Measurements from ENCODE around the gene CNOT6L. TPM values are rescaled to one million over a fixed set of nuclear protein-coding genes. Genes with fewer than 3 reads are reported as not detected.

The CNOT6L gene
- total RNA-seq, 2 experiments from 2014 or later, result 88.4 to 90.6 TPM

GRCh38 chr4:77833126-77833724 lies 14.1 kb upstream of the CNOT6L start:
- ChIA-PET POLR2A (no interaction called here), CTCF (interaction anchor here (0.7 kb wide), 1 partner anchor 16 kb away, joined by 3 read pairs; no protein-coding TSS in a partner anchor)

DNA sequence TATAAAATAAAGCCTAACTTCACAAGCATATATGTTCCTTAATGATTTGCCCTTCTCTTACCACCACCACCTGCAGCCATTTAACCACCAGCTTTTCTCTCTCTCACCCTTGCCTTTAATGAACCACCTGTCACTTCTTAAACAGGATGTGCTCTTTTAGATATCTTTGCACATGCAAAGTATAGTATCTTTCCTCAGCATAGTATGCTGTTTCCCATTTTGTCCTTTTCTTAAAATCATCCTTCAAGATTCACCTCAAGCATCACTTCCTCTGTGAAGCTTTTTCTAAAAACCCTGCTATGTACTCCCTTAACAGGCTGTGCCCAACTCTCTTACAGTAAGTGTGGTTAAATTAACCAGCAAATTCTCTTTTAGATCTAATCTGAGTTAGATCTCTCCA lies 8.2 kb upstream of the CNOT6L start:
- ChIA-PET POLR2A (no interaction called here), CTCF (interaction anchor here (1.1 to 1.8 kb wide), 3 partner anchors 17 to 209 kb away, joined by 4 to 5 read pairs (median 4); no protein-coding TSS in a partner anchor)

GRCh38 chr4:77826275-77826674 lies 7.1 kb upstream of the CNOT6L start:
- CTCF ChIA-PET, result interaction anchor here (1.1 to 1.8 kb wide), 3 partner anchors 18 to 208 kb away, joined by 4 to 5 read pairs (median 4); no protein-coding TSS in a partner anchor
- POLR2A ChIA-PET, result no interaction called here

- POLR2A ChIA-PET, result interaction anchor here (2.4 to 3.0 kb wide), 2 partner anchors 31 to 40 kb away, joined by 19 to 87 read pairs; partner anchors contain the start of gene MRPL1
Measured at GRCh38 chr4:77821775-77822174, 2.6 kb upstream of the CNOT6L start.

DNA sequence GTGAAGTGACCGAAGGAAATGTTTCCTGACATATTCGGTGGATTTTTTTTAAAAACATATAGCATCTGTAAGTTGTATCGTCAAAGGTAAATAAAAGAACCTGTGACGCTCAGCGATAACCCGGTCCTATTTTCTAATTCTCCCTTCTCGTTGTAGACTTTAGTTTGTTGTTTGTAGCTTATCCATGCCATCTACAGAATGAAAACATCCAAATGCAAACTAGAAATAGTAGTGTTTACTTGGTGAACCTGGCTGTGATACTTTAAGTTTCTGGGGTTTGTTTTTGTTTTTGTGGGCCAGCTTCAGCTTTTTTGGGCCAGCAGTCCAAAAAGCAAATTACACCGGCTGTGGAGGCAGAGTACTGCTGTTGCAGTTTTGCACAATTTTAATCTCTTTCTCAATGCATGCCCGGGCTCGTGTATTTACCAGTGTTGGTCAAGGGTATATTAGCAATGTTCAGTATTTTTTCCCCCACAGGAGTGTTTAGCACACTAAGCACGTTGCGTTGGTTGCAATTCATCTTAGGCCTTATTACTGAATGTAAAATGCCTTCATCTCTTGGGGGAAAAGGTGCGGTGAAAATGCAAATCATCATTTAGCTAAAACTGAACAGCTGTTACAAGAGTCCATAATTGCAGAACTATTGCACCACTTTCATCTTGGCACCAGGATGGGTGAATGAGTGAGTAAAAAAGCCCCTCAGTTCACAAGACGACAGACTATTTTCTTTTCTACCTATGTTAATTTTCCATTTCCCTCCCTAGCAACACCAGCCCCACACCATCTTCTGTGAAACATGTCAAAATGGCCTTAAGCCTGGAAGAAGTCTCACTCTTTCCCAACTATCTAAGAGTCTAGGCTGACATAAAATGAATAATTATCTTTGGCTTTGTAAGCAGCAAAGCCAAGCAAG lies 1.7 kb upstream of the CNOT6L start:
- CTCF ChIA-PET, result interaction anchor here (0.6 to 2.1 kb wide), 3 partner anchors 37 to 71 kb away, joined by 3 to 26 read pairs (median 3); partner anchors contain the start of gene MRPL1
- POLR2A ChIA-PET, result interaction anchor here (0.6 to 3.0 kb wide), 7 partner anchors 20 to 43 kb away, joined by 3 to 87 read pairs (median 8); partner anchors contain the start of gene MRPL1

More at GRCh38 chr4:77821775-77822174, 2.6 kb upstream of the CNOT6L start:
- CTCF ChIA-PET, result interaction anchor here (0.6 kb wide), 1 partner anchor 70 kb away, joined by 3 read pairs; no protein-coding TSS in a partner anchor

DNA sequence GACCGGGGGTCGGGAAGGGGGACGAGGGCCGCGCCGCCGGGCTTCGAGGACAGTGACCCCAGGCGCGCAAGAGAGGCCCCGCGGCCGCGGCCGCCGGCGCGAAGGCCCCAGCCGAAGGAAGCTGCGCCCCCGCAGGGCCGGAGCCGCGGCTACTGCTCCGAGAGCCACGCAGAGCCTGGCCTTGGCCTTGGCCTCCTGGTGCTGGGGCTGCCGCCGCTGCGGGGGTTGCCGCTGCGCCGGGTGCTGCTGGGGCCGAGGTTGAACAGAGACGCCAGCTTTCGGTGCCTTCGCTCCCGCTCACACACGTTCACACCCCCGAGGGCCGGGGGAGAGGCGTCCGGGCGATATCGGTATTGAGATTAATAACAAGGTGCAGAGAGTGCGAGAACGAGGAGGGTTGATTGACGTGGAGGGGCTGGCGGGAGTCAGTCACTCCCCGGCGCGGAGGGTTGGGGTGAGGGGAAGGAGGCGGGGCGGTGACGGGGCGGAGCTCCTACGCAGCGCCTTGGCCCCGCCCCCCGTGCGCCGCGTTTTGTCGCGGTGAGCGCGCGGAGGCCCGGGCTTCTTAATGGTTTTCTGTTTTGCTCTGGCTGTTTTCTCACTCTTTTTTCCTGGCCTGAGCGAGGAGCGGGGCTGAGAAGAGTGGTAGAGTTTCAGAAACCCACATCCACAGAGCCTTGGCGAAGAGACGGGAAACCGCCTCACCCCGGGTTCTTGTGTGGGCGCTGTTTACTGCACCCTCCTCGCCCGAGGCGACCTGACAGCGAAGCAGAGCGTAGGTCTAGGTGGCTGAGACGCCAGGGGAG lies 878 bp upstream of the CNOT6L start:
- CTCF ChIA-PET, result interaction anchor here (0.9 to 2.1 kb wide), 3 partner anchors 33 to 42 kb away, joined by 3 to 26 read pairs (median 4); partner anchors contain the start of gene MRPL1
- POLR2A ChIA-PET, result interaction anchor here (0.6 to 3.0 kb wide), 7 partner anchors 19 to 42 kb away, joined by 3 to 87 read pairs (median 8); partner anchors contain the start of gene MRPL1

DNA sequence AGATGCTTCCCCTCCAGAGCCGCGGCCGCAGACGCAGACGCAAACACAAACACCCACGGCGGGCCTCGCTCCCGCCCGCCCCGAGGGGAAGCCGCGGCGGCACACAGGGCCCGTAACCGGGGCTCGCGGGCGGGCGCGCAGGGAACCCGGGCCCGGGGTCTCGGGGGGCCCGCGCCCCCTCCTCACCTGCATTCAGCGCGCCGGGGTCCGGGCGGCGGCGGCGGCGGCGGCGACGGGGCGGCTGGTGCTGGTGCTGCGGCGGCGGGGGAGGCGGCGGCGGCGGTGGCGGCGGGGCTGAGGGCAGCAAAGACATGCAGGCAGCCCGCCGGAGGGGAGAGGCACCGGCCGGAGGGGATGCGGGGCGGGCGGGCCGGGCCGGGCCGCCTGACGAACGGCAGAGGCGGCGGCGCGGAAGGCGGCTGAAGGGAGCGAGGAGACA lies 255 bp upstream of the CNOT6L start:
- POLR2A ChIA-PET, result interaction anchor here (0.6 to 3.0 kb wide), 7 partner anchors 19 to 42 kb away, joined by 3 to 87 read pairs (median 8); partner anchors contain the start of gene MRPL1

GRCh38 chr4:77818073-77818601 lies 1.0 kb downstream of the CNOT6L start:
- ChIA-PET POLR2A (interaction anchor here (0.6 to 1.9 kb wide), 8 partner anchors 17 to 1878 kb away, joined by 3 to 25 read pairs (median 4); partner anchors contain the start of gene MRPL1), CTCF (interaction anchor here (0.6 to 1.9 kb wide), 8 partner anchors 17 to 757 kb away, joined by 3 to 8 read pairs (median 4); partner anchors contain the start of gene MRPL1)

More for the DNA sequence above, 255 bp upstream of the CNOT6L start:
- CTCF ChIA-PET, result interaction anchor here (0.6 to 2.1 kb wide), 4 partner anchors 23 to 42 kb away, joined by 3 to 26 read pairs (median 4); partner anchors contain the start of gene MRPL1

GRCh38 chr4:77817304-77818072 lies 1.7 kb downstream of the CNOT6L start:
- CTCF ChIA-PET, result interaction anchor here (0.7 to 1.9 kb wide), 7 partner anchors 16 to 52 kb away, joined by 3 to 8 read pairs (median 3); partner anchors contain the start of gene MRPL1
- POLR2A ChIA-PET, result interaction anchor here (0.9 to 1.9 kb wide), 4 partner anchors 17 to 1877 kb away, joined by 3 to 25 read pairs (median 4); partner anchors contain the start of gene MRPL1

DNA sequence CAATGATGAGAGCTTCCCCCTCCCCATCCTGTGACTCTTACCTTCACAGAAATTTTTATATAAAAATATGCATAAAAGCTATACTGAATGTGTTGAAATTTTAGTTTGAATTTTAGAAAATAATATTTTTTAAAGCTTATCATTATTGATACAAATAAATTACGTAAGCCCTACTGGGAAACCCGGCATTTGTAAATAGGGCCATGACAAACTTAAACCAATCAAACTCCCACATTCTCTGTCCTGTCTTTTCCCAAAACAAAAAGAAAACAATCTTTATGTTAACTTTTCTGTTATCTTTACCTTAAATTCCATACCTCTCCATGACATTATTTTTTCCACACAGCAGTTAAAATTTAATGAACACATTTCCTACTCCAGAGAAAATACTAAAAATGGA lies 2.6 kb downstream of the CNOT6L start:
- POLR2A ChIA-PET, result no interaction called here
- CTCF ChIA-PET, result no interaction called here

DNA sequence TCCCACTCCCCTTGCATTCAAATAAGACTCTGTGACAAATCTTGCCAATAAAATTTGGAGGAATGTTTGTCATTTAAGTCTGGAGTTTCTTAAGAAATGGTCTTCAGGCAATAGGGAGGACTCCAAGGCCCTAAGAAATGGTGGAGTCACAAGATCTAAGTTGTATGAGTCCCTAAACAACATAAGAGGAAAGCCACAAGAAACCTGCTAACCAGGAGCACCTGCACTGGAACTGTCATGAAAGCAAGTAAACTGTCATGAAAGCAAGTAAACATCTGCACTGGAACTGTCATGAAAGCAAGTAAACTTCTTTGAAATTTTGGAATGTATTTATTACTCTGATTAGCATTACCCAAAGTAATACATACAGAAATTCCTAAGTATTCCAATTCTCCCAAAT lies 3.5 kb downstream of the CNOT6L start:
- POLR2A ChIA-PET, result no interaction called here
- CTCF ChIA-PET, result no interaction called here

- POLR2A ChIA-PET, result no interaction called here
- CTCF ChIA-PET, result interaction anchor here (1.1 kb wide), 1 partner anchor 53 kb away, joined by 3 read pairs; no protein-coding TSS in a partner anchor
Measured at GRCh38 chr4:77805840-77806239, 13.3 kb downstream of the CNOT6L start.

- ChIA-PET CTCF (no interaction called here), POLR2A (no interaction called here)
Measured at GRCh38 chr4:77804471-77804870, 14.7 kb downstream of the CNOT6L start.

DNA sequence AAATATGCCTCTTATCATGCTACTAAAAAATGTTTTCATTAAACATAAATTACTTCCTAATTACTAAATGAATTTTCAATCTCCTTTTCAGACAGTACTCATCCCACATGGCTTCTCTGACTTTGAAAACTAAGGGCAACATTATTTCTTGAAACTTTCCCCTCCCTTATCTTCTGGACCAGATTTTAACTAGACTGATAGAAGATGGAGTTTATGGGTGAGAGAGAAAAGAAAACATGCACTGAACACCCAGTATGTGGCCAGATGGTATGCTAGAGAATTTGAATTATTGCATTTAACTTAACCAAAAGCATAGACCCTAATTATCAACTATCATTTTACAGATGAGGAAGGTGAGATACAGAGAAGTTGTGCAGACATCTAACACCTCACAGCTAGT lies 16.8 kb downstream of the CNOT6L start:
- ChIA-PET CTCF (no interaction called here), POLR2A (no interaction called here)

GRCh38 chr4:77801260-77801608 lies 17.9 kb downstream of the CNOT6L start:
- CTCF ChIA-PET, result interaction anchor here (0.6 to 2.2 kb wide), 3 partner anchors 17 to 61 kb away, joined by 3 to 10 read pairs (median 3); partner anchors contain the start of gene MRPL1

GRCh38 chr4:77800483-77801259 lies 18.5 kb downstream of the CNOT6L start:
- ChIA-PET POLR2A (interaction anchor here (0.9 to 2.1 kb wide), 3 partner anchors 17 to 20 kb away, joined by 3 to 8 read pairs (median 3); no protein-coding TSS in a partner anchor), CTCF (interaction anchor here (0.8 to 2.2 kb wide), 3 partner anchors 17 to 61 kb away, joined by 3 to 10 read pairs (median 3); partner anchors contain the start of gene MRPL1)

More at GRCh38 chr4:77801260-77801608, 17.9 kb downstream of the CNOT6L start:
- POLR2A ChIA-PET, result interaction anchor here (0.9 to 2.1 kb wide), 3 partner anchors 16 to 19 kb away, joined by 3 to 8 read pairs (median 3); no protein-coding TSS in a partner anchor

Data from activated CD8-positive, alpha-beta memory T cell treated with anti-CD3 and anti-CD28 coated beads for 36 hours (primary cell).